Adrenal gland (tissue), 12 donors: ENCODE data around the gene AMBRA1. TPM values are rescaled to one million over a fixed set of nuclear protein-coding genes. Genes with fewer than 3 reads are reported as not detected.
A peak's percentile ranks its signal among the peaks of the same experiment; 100 is the strongest.

Source experiments
- DNase-seq, 7 donors: peaks; one replicate each; pipeline ENCODE4 v3.0.0-alpha.2; 2019 to 2020
- H3K27ac ChIP-seq, 5 donors: fragments of 200-600 bp; sonication (generic) in 4 of 5; 1 replicate in 3 of 5; 2 replicates in 2 of 5; pipeline versions ENCODE4 v1.5.1 to v1.8.0; 2016 to 2020; ENCODE audit warnings: mild to moderate bottlenecking in 1 of 5
- H3K27me3 ChIP-seq: fragments of 200-600 bp; 2 replicates; pipeline ENCODE4 v1.8.0; 2021
- H3K36me3 ChIP-seq, 2 donors: fragments of 200-600 bp; replicated peaks in 1 of 2; 1 replicate in 1 of 2; 2 replicates in 1 of 2; pipeline versions ENCODE4 v1.5.1 to v1.8.0; 2018 to 2022
- H3K4me1 ChIP-seq, 2 donors: fragments of 200-600 bp; replicated peaks in 1 of 2; 1 replicate in 1 of 2; 2 replicates in 1 of 2; pipeline versions ENCODE4 v1.5.1 to v1.8.0; 2018 to 2021
- H3K4me3 ChIP-seq, 4 donors: fragments of 200-600 bp; sonication (generic) in 3 of 4; one replicate each; pipeline ENCODE4 v1.5.1; 2016 to 2018
- H3K9me3 ChIP-seq, 3 donors: fragments of 200-600 bp; sonication (generic) in 1 of 3; replicated peaks in 1 of 3; 1 replicate in 2 of 3; 2 replicates in 1 of 3; pipeline versions ENCODE4 v1.5.1 to v1.8.0; 2016 to 2021
- CTCF ChIP-seq, 6 experiments: fragments of 450-650 bp in 4 of 6; fragments of 200-600 bp in 2 of 6; sonication (generic) in 1 of 6; IDR thresholded peaks; 1 replicate in 5 of 6; 2 replicates in 1 of 6; pipeline versions ENCODE4 v1.5.1 to v1.8.0; 2016 to 2021; ENCODE audit warnings: antibody characterized with exemption in 6 of 6, mild to moderate bottlenecking in 2 of 6, moderate library complexity in 1 of 6
- POLR2A ChIP-seq, 2 donors: fragments of 450-650 bp; IDR thresholded peaks; one replicate each; pipeline ENCODE4 v1.6.1; 2017; ENCODE audit warnings: antibody characterized with exemption in 2 of 2, mild to moderate bottlenecking in 2 of 2, moderate library complexity in 1 of 2
- WGBS, 4 donors: extraction: QIAGEN DNeasy Blood & Tissue Kit in 2 of 4; methylation state at CpG; one replicate each; pipeline versions ENCODE4 v1.1.5 to v1.1.7; 2013 to 2017; 5-methylcytosine and 5-hydroxymethylcytosine counted together
- intact Hi-C, 2 donors: fragments of 100-400 bp; cut with DNase I; formaldehyde crosslinking; loops; one replicate each; pipeline versions ENCODE4 v1.14.1 to v1.15.0; 2022 to 2023
- polyA plus RNA-seq, 3 donors: library from polyadenylated mRNA; stranded (reverse); fragments of 200-250 nt in 2 of 3; fragments of 350-450 nt in 1 of 3; fragmentation: Illumina TruSeq in 1 of 3; extraction: RNeasy Lipid Tissue Mini Kit (QIAGEN cat#74804) in 1 of 3; gene quantifications; one replicate each; pipeline ENCODE4 v1.2.3, GENCODE V29; 2013 to 2014
- total RNA-seq, 9 donors: library from RNA; depleted of rRNA in 4 of 9; stranded (reverse); fragments of >200 nt in 4 of 9; fragments of 120-200 nt in 1 of 9; fragmentation: NEBNext Ultra II Directional in 1 of 9; extraction: Animal tissue kit (Norgen Biotek cat#: 25700) in 1 of 9; gene quantifications; one replicate each; pipeline versions ENCODE4 v1.1.0 to v1.2.4, GENCODE V29; 2013 to 2023
- donor health status: healthy with polysubstance abuse.
- donor health status: Bipolar disorder and iron deficiency.
- donor health status: DM: yes; HTN: yes; CAD: no.
- donor health status: DM: no; HTN: no; CAD: no.
- donor health status: DM: no; HTN: no; CAD: no.
- donor health status: DM: yes; HTN: yes; CAD: no.

Gene AMBRA1
- total and polyA plus RNA-seq, 12 donors, result 16.2 to 73.3 (median 49.7) TPM

GRCh38 chr11:46438211-46438610, 155.6 kb downstream of the AMBRA1 start:
- Histone ChIP-seq H3K4me3 (no peak overlapping the region), H3K27me3 (no peaks in the 10 kb centered on the region), H3K4me1 (peaks cover 0 to 8% of the 10 kb centered on the region in 2 donors), H3K9me3 (no peaks in the 10 kb centered on the region), H3K27ac (no peak overlapping the region), H3K36me3 (peaks cover 0 to 19% of the 10 kb centered on the region in 2 donors)
- intact Hi-C loops, result no loop called here
- WGBS, 4 donors, result 52 to 70% (median 59%) methylated on average over 2 to 4 of the region's 4 CpGs
- no peak for TF ChIP-seq CTCF (IDR thresholded peaks at IDR 0.05)
- no peak for TF ChIP-seq POLR2A (IDR thresholded peaks at IDR 0.05)
- no peak for DNase-seq

GRCh38 chr11:46437122-46437689, 156.6 kb downstream of the AMBRA1 start:
- TF ChIP-seq CTCF (IDR thresholded peaks at IDR 0.05) (no peak), POLR2A (IDR thresholded peaks at IDR 0.05) (no peak)
- Histone ChIP-seq H3K27me3 (no peaks in the 10 kb centered on the region), H3K4me3 (no peak overlapping the region), H3K36me3 (peaks cover 0 to 22% of the 10 kb centered on the region in 2 donors), H3K4me1 (peaks cover 0 to 8% of the 10 kb centered on the region in 2 donors), H3K27ac (no peak overlapping the region), H3K9me3 (no peaks in the 10 kb centered on the region)
- intact Hi-C loops, result no loop called here
- WGBS, 4 donors, result 78 to 82% (median 81%) methylated on average over 6 of the region's 6 CpGs
- no peak for DNase-seq

GRCh38 chr11:46436113-46436512, 157.7 kb downstream of the AMBRA1 start:
- no peak overlapping the region for H3K27ac ChIP-seq
- peaks cover 0 to 8% of the 10 kb centered on the region in 2 donors for H3K4me1 ChIP-seq
- peaks cover 0 to 23% of the 10 kb centered on the region in 2 donors for H3K36me3 ChIP-seq
- WGBS, 4 donors, result 77 to 87% (median 82%) methylated on average over 3 of the region's 3 CpGs
- no peaks in the 10 kb centered on the region for H3K27me3 ChIP-seq
- DNase-seq, result no peak
- TF ChIP-seq CTCF (IDR thresholded peaks at IDR 0.05) (no peak), POLR2A (IDR thresholded peaks at IDR 0.05) (no peak)
- no peak overlapping the region for H3K4me3 ChIP-seq
- H3K9me3 ChIP-seq, result no peaks in the 10 kb centered on the region
- intact Hi-C loops, result no loop called here

GRCh38 chr11:46435679-46436078, 158.1 kb downstream of the AMBRA1 start:
- intact Hi-C loops, result no loop called here
- no peak for TF ChIP-seq POLR2A (IDR thresholded peaks at IDR 0.05)
- TF ChIP-seq CTCF (IDR thresholded peaks at IDR 0.05), result no peak
- no peaks in the 10 kb centered on the region for H3K27me3 ChIP-seq
- DNase-seq, result peak in 2 of 7 donors; percentile 10 to 59
- H3K36me3 ChIP-seq, result peaks cover 0 to 24% of the 10 kb centered on the region in 2 donors
- H3K4me1 ChIP-seq, result peaks cover 0 to 8% of the 10 kb centered on the region in 2 donors
- H3K27ac ChIP-seq, result no peak overlapping the region
- 59 to 67% (median 63%) methylated on average over 3 of the region's 3 CpGs for WGBS, 4 donors
- H3K4me3 ChIP-seq, result no peak overlapping the region
- no peaks in the 10 kb centered on the region for H3K9me3 ChIP-seq
